AG04450 (cell line): ENCODE data around the gene DNMT3B. TPM values are rescaled to one million over a fixed set of nuclear protein-coding genes. Genes with fewer than 3 reads are reported as not detected.

Experiments used
- CTCF ChIA-PET: fragments of 300-600, 350-600 bp; formaldehyde crosslinking; extraction: SDS; loops from one replicate; lab custom pipeline; 2022; ENCODE audit warnings: antibody characterized with exemption, inconsistent platforms; lab: Charles Lee
- POLR2A ChIA-PET: fragments of 350-600 bp; formaldehyde crosslinking; extraction: SDS; loops from one replicate; lab custom pipeline; 2021; ENCODE audit warnings: antibody characterized with exemption, inconsistent platforms; lab: Yijun Ruan, JAX
- DNase-seq: peaks from one replicate; pipeline ENCODE4 v3.0.0-alpha.2; 2011; ENCODE audit warnings: low read depth, low spot score
- H3K27ac ChIP-seq: one replicate; pipeline ENCODE4 v1.5.1; 2012; ENCODE audit warnings: low read depth, low read length, control low read depth
- H3K27me3 ChIP-seq: one replicate; pipeline ENCODE4 v1.6.0; 2012; ENCODE audit warnings: low read length; ENCODE audit not compliant: control insufficient read depth, insufficient read depth
- H3K4me3 ChIP-seq: 2 replicates; pipeline ENCODE4 v1.5.1; 2011; ENCODE audit warnings: mild to moderate bottlenecking, low read depth, low read length, control low read depth
- H3K9me3 ChIP-seq: 2 replicates; pipeline ENCODE4 v1.5.1; 2012; ENCODE audit warnings: low read length; ENCODE audit not compliant: control insufficient read depth, insufficient read depth
- CTCF ChIP-seq: IDR thresholded peaks from 2 replicates; pipeline ENCODE4 v1.5.1; 2011; ENCODE audit warnings: low read depth, low read length, control low read depth, inconsistent platforms
- polyA plus RNA-seq: library from polyadenylated mRNA; depleted of rRNA; stranded (reverse); fragments of >200 nt; gene quantifications from 2 replicates; pipeline ENCODE4 v1.2.3, GENCODE V29; 2011

The DNMT3B gene
- polyA plus RNA-seq, 1 experiment: 1.8 TPM

GRCh38 chr20:32829311-32830005, 67.3 kb downstream of the DNMT3B start:
- ChIA-PET CTCF (interaction anchor here (0.6 to 2.0 kb wide), 2 partner anchors 39 to 156 kb away, joined by 4 to 5 read pairs; partner anchors contain the start of gene C20orf203), POLR2A (no interaction called here)
- H3K27ac ChIP-seq: peak overlapping the region; percentile 22
- H3K9me3 ChIP-seq: no peaks in the 10 kb centered on the region
- TF ChIP-seq CTCF: no peak
- H3K4me3 ChIP-seq: no peak overlapping the region
- DNase-seq: no peak
- H3K27me3 ChIP-seq: no peaks in the 10 kb centered on the region

DNA sequence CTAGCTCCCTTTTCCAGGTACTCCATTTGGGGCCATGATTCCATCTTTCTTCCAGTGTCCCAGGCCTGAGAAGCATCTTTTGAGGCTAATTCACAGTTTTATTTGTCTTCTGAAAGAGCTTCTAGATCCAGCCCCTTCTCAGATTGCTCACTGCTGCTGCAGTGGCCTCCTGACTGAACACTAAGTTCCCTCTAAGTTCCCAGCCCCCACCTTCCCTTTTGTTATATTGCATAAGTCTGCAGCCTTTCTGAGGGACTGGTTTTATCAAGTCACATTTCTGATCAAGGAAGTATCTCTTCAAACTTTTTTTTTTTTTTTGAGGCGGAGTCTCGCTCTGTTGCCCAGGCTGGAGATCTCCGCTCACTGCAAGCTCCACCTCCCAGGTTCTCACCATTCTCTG, 68.3 kb downstream of the DNMT3B start:
- H3K9me3 ChIP-seq: no peaks in the 10 kb centered on the region
- DNase-seq: no peak
- no peak for TF ChIP-seq CTCF
- no peak overlapping the region for H3K4me3 ChIP-seq
- H3K27me3 ChIP-seq: no peaks in the 10 kb centered on the region
- ChIA-PET POLR2A (interaction anchor here (0.6 to 0.7 kb wide), 2 partner anchors 10 to 23 kb away, joined by 4 to 7 read pairs; no protein-coding TSS in a partner anchor), CTCF (interaction anchor here (2.0 kb wide), 1 partner anchor 40 kb away, joined by 5 read pairs; no protein-coding TSS in a partner anchor)
- H3K27ac ChIP-seq: no peak overlapping the region

DNA sequence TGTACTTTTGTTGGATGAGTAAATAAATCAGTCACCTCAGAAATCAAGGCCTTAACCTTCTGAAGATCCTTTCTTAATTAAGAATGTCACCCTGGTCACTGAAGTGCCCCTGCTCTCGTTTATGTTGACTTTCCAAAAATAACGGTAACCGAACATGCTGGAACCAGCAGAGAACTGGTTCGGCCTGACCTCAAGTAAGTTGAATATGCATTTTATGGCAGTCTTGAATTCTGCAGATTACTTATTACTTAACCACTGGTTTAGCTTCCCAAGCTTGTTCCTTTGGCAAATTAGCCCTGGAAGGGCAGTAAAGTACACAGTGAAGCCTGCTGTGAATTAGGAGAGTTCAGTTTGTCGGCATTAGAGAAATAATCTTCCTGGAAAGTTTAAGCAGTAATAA, 69.8 kb downstream of the DNMT3B start:
- TF ChIP-seq CTCF: no peak
- no peak for DNase-seq
- CTCF ChIA-PET: no interaction called here
- H3K27me3 ChIP-seq: no peaks in the 10 kb centered on the region
- POLR2A ChIA-PET: interaction anchor here (0.7 kb wide), 1 partner anchor 42 kb away, joined by 3 read pairs; no protein-coding TSS in a partner anchor
- H3K27ac ChIP-seq: no peak overlapping the region
- H3K4me3 ChIP-seq: no peak overlapping the region
- no peaks in the 10 kb centered on the region for H3K9me3 ChIP-seq

- ChIA-PET POLR2A (no interaction called here), CTCF (interaction anchor here (0.7 to 1.2 kb wide), 2 partner anchors 9 to 159 kb away, joined by 3 to 4 read pairs; partner anchors contain the start of gene C20orf203)
- Histone ChIP-seq H3K27ac (no peak overlapping the region), H3K27me3 (no peaks in the 10 kb centered on the region), H3K9me3 (no peaks in the 10 kb centered on the region), H3K4me3 (no peak overlapping the region)
- TF ChIP-seq CTCF: no peak
- no peak for DNase-seq
Measured at GRCh38 chr20:32832664-32833063, 70.5 kb downstream of the DNMT3B start.

- H3K27me3 ChIP-seq: no peaks in the 10 kb centered on the region
- no peak for TF ChIP-seq CTCF
- H3K27ac ChIP-seq: no peak overlapping the region
- DNase-seq: no peak
- POLR2A ChIA-PET: no interaction called here
- CTCF ChIA-PET: no interaction called here
- H3K4me3 ChIP-seq: no peak overlapping the region
- H3K9me3 ChIP-seq: no peaks in the 10 kb centered on the region
Measured at GRCh38 chr20:32834972-32835371, 72.8 kb downstream of the DNMT3B start.
